ENCODE results near the gene HOPX.
"Not testable (repeated sequence)": the region's sequence is repeated elsewhere in the genome, so short reads cannot be mapped to it uniquely, and the experiment has no call there.

Gene HOPX

GRCh38 chr4:56681158-56681852, at the start of gene HOPX:
TSS of gene HOPX (minus strand) at chr4:56681296. CDS start at chr4:56657816, 23,480 bp downstream.
- Histone ChIP-seq H3K9me3 (ENCODE audit: control insufficient read depth, insufficient read depth, low read length) (no peaks in the 10 kb centered on the region), H3K36me3 (ENCODE audit: insufficient read depth, low read length) (no peaks in the 10 kb centered on the region), H3K4me1 (ENCODE audit: insufficient read depth, low read length) (peaks cover 14% of the 10 kb centered on the region), H3K9ac (ENCODE audit: low read depth, low read length) (no peak within 1 kb of the TSS)

- no peak overlapping the region for H3K9ac ChIP-seq (ENCODE audit: low read depth, low read length)
- H3K4me1 ChIP-seq (ENCODE audit: insufficient read depth, low read length): no peaks in the 10 kb centered on the region
- H3K36me3 ChIP-seq (ENCODE audit: insufficient read depth, low read length): no peaks in the 10 kb centered on the region
- H3K9me3 ChIP-seq (ENCODE audit: control insufficient read depth, insufficient read depth, low read length): no peaks in the 10 kb centered on the region
These were observed 49.0 kb upstream of the HOPX start for GRCh38 chr4:56730097-56730496.

GRCh38 chr4:56728512-56728911, 47.4 kb upstream of the HOPX start:
- Histone ChIP-seq H3K4me1 (ENCODE audit: insufficient read depth, low read length) (no peaks in the 10 kb centered on the region), H3K9ac (ENCODE audit: low read depth, low read length) (no peak overlapping the region), H3K36me3 (ENCODE audit: insufficient read depth, low read length) (no peaks in the 10 kb centered on the region), H3K9me3 (ENCODE audit: control insufficient read depth, insufficient read depth, low read length) (no peaks in the 10 kb centered on the region)

- H3K36me3 ChIP-seq (ENCODE audit: insufficient read depth, low read length): no peaks in the 10 kb centered on the region
- no peak overlapping the region for H3K9ac ChIP-seq (ENCODE audit: low read depth, low read length)
- no peaks in the 10 kb centered on the region for H3K4me1 ChIP-seq (ENCODE audit: insufficient read depth, low read length)
- H3K9me3 ChIP-seq (ENCODE audit: control insufficient read depth, insufficient read depth, low read length): no peaks in the 10 kb centered on the region
These were observed 46.1 kb upstream of the HOPX start for GRCh38 chr4:56727150-56727549.

GRCh38 chr4:56726593-56726992, 45.5 kb upstream of the HOPX start:
- H3K4me1 ChIP-seq (ENCODE audit: insufficient read depth, low read length); H3K9me3 ChIP-seq (ENCODE audit: control insufficient read depth, insufficient read depth, low read length); H3K9ac ChIP-seq (ENCODE audit: low read depth, low read length); H3K36me3 ChIP-seq (ENCODE audit: insufficient read depth, low read length): not testable (repeated sequence)

- Histone ChIP-seq H3K9me3 (ENCODE audit: control insufficient read depth, insufficient read depth, low read length) (no peaks in the 10 kb centered on the region), H3K9ac (ENCODE audit: low read depth, low read length) (no peak overlapping the region), H3K4me1 (ENCODE audit: insufficient read depth, low read length) (no peaks in the 10 kb centered on the region), H3K36me3 (ENCODE audit: insufficient read depth, low read length) (no peaks in the 10 kb centered on the region)
These were observed 42.6 kb upstream of the HOPX start for GRCh38 chr4:56723659-56724230.

- Histone ChIP-seq H3K36me3 (ENCODE audit: insufficient read depth, low read length) (no peaks in the 10 kb centered on the region), H3K4me1 (ENCODE audit: insufficient read depth, low read length) (no peaks in the 10 kb centered on the region)
These were observed 42.1 kb upstream of the HOPX start for GRCh38 chr4:56723201-56723605.

GRCh38 chr4:56708146-56708545, 27.1 kb upstream of the HOPX start:
- no peak overlapping the region for H3K9ac ChIP-seq (ENCODE audit: low read depth, low read length)
- no peaks in the 10 kb centered on the region for H3K36me3 ChIP-seq (ENCODE audit: insufficient read depth, low read length)
- H3K4me1 ChIP-seq (ENCODE audit: insufficient read depth, low read length): no peaks in the 10 kb centered on the region; the same call in 1 of the 2 replicates
- 0 out of 2 replicates have a peak, but pooled peaks cover 4% of the 10 kb centered on the region for H3K9me3 ChIP-seq (ENCODE audit: control insufficient read depth, insufficient read depth, low read length)

More at GRCh38 chr4:56723201-56723605, 42.1 kb upstream of the HOPX start:
- no peak overlapping the region for H3K9ac ChIP-seq (ENCODE audit: low read depth, low read length)
- no peaks in the 10 kb centered on the region for H3K9me3 ChIP-seq (ENCODE audit: control insufficient read depth, insufficient read depth, low read length)

GRCh38 chr4:56705966-56706365, 24.9 kb upstream of the HOPX start:
- H3K9ac ChIP-seq (ENCODE audit: low read depth, low read length): no peak overlapping the region
- peaks cover 10% of the 10 kb centered on the region for H3K4me1 ChIP-seq (ENCODE audit: insufficient read depth, low read length)
- no peaks in the 10 kb centered on the region for H3K36me3 ChIP-seq (ENCODE audit: insufficient read depth, low read length)
- H3K9me3 ChIP-seq (ENCODE audit: control insufficient read depth, insufficient read depth, low read length): no peaks in the 10 kb centered on the region

GRCh38 chr4:56705334-56705733, 24.2 kb upstream of the HOPX start:
- H3K36me3 ChIP-seq (ENCODE audit: insufficient read depth, low read length): no peaks in the 10 kb centered on the region
- H3K4me1 ChIP-seq (ENCODE audit: insufficient read depth, low read length): peaks cover 14% of the 10 kb centered on the region
- H3K9me3 ChIP-seq (ENCODE audit: control insufficient read depth, insufficient read depth, low read length): no peaks in the 10 kb centered on the region
- H3K9ac ChIP-seq (ENCODE audit: low read depth, low read length): no peak overlapping the region

GRCh38 chr4:56704089-56704871, 23.2 kb upstream of the HOPX start:
- peaks cover 14% of the 10 kb centered on the region for H3K4me1 ChIP-seq (ENCODE audit: insufficient read depth, low read length)
- H3K9ac ChIP-seq (ENCODE audit: low read depth, low read length): no peak overlapping the region
- H3K36me3 ChIP-seq (ENCODE audit: insufficient read depth, low read length): no peaks in the 10 kb centered on the region
- H3K9me3 ChIP-seq (ENCODE audit: control insufficient read depth, insufficient read depth, low read length): no peaks in the 10 kb centered on the region

- Histone ChIP-seq H3K36me3 (ENCODE audit: insufficient read depth, low read length) (no peaks in the 10 kb centered on the region), H3K4me1 (ENCODE audit: insufficient read depth, low read length) (peaks cover 14% of the 10 kb centered on the region), H3K9me3 (ENCODE audit: control insufficient read depth, insufficient read depth, low read length) (no peaks in the 10 kb centered on the region), H3K9ac (ENCODE audit: low read depth, low read length) (no peak overlapping the region)
These were observed 22.3 kb upstream of the HOPX start for GRCh38 chr4:56703378-56703777.

- no peak overlapping the region for H3K9ac ChIP-seq (ENCODE audit: low read depth, low read length)
- no peaks in the 10 kb centered on the region for H3K36me3 ChIP-seq (ENCODE audit: insufficient read depth, low read length)
- H3K9me3 ChIP-seq (ENCODE audit: control insufficient read depth, insufficient read depth, low read length): no peaks in the 10 kb centered on the region
- H3K4me1 ChIP-seq (ENCODE audit: insufficient read depth, low read length): peaks cover 14% of the 10 kb centered on the region
These were observed 20.5 kb upstream of the HOPX start for GRCh38 chr4:56701644-56702043.

- Histone ChIP-seq H3K4me1 (ENCODE audit: insufficient read depth, low read length) (peaks cover 14% of the 10 kb centered on the region), H3K9me3 (ENCODE audit: control insufficient read depth, insufficient read depth, low read length) (no peaks in the 10 kb centered on the region), H3K9ac (ENCODE audit: low read depth, low read length) (no peak overlapping the region), H3K36me3 (ENCODE audit: insufficient read depth, low read length) (no peaks in the 10 kb centered on the region)
These were observed 20.0 kb upstream of the HOPX start for GRCh38 chr4:56701161-56701480.
